ENCODE results near the gene RREB1. TPM values are rescaled to one million over a fixed set of nuclear protein-coding genes. Genes with fewer than 3 reads are reported as not detected.

The RREB1 gene
- total and polyA plus RNA-seq, 2 donors (not counting 3 experiments of a cell fraction or from before 2014, with no cell fraction given) = 3.7 to 33.0 TPM

DNA sequence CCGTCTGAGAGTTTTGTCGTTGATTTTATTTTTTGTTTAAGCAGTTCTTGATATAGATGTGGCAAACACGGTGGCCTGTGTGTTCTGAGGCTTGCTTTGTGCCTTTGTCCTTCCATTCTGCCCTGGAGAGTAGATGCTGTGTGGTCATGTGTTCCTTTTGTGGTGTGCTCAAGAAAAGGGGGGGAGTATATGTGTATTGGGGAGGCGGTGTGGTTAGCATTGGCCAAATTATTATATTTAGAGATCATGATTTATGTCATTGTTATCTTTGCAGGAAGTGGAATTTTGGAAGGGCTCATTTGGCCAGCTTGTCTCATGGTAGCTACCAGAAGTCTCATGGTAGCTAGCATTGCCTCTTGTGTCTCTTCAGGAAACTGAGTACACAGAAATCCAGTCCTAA, 16.4 kb downstream of the RREB1 start:
- Histone ChIP-seq H3K79me2 (ENCODE audit: control insufficient read depth, insufficient read depth, low read length) (peaks cover 95% of the 10 kb centered on the region), H4K20me1 (replicated peaks; ENCODE audit: control insufficient read depth, extremely low read depth, insufficient read depth, low read length) (peaks cover 4% of the 10 kb centered on the region), H3K4me1 (ENCODE audit: control insufficient read depth, extremely low read depth, insufficient read depth, low read length) (no peaks in the 10 kb centered on the region), H3K27me3 (ENCODE audit: control insufficient read depth in 2 of 2, insufficient read depth in 2 of 2, low read length in 2 of 2) (no peaks in the 10 kb centered on the region), H3K9ac (replicated peaks; ENCODE audit: extremely low read depth, insufficient read depth, low read length) (no peak overlapping the region), H2AFZ (ENCODE audit: low read depth, low read length) (no peak overlapping the region), H3K4me2 (ENCODE audit: insufficient read depth, low read length) (no peak overlapping the region), H3K4me3 (replicated peaks in 1 of 3; ENCODE audit: insufficient read depth in 1 of 3, low read depth in 1 of 3, low read length in 3 of 3) (no peak overlapping the region), H3K27ac (ENCODE audit: insufficient read depth, low read depth, low read length) (no peak overlapping the region), H3K9me1 (replicated peaks; ENCODE audit: control insufficient read depth, extremely low read depth, insufficient read depth, low read length) (no peaks in the 10 kb centered on the region), H3K36me3 (ENCODE audit: control insufficient read depth in 2 of 2, extremely low read depth in 1 of 2, insufficient read depth in 2 of 2, low read length in 2 of 2) (peaks cover 0 to 2% of the 10 kb centered on the region in 2 experiments), H3K9me3 (replicated peaks; ENCODE audit: control insufficient read depth, insufficient read depth, low read length) (no peaks in the 10 kb centered on the region)
- FAIRE-seq (no peak), DNase-seq (ENCODE audit: low read depth, low spot score) (no peak)
- ChIA-PET POLR2A (no interaction called here), CTCF (no interaction called here)
- no TSS peak for BruUV-seq (replicated peaks)
- intact Hi-C loops (cut with micrococcal nuclease) = no loop called here
- dilution Hi-C loops (cut with MboI; ENCODE audit: extremely low pct_ligation_motif_present, low sequenced_read_pairs) = no loop called here
- TF ChIP-seq EZH2 (IDR thresholded peaks at IDR 0.05; ENCODE audit: borderline replicate concordance, low read depth, low read length, severe bottlenecking) (no peak), JUN (IDR thresholded peaks at IDR 0.05; ENCODE audit: borderline replicate concordance, insufficient read depth, insufficient read length, low read depth) (no peak), POLR2A (IDR thresholded peaks at IDR 0.05; ENCODE audit: low read depth, low read length) (no peak), GATA2 (IDR thresholded peaks at IDR 0.05; ENCODE audit: insufficient read depth, insufficient read length, low read depth, low read length) (no peak), MYC (IDR thresholded peaks at IDR 0.05; ENCODE audit: low read depth, low read length) (no peak), POLR2AphosphoS5 (IDR thresholded peaks at IDR 0.05; ENCODE audit: insufficient read depth, low read depth, low read length) (no peak), FOS (IDR thresholded peaks at IDR 0.05; ENCODE audit: borderline replicate concordance, insufficient read depth, low read length) (no peak)
- TF ChIP-seq, protein P1, sequence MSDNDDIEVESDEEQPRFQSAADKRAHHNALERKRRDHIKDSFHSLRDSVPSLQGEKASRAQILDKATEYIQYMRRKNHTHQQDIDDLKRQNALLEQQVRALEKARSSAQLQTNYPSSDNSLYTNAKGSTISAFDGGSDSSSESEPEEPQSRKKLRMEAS (IDR thresholded peaks at IDR 0.05; ENCODE audit: insufficient read depth, insufficient read length) = no peak
- TF ChIP-seq, protein P2, sequence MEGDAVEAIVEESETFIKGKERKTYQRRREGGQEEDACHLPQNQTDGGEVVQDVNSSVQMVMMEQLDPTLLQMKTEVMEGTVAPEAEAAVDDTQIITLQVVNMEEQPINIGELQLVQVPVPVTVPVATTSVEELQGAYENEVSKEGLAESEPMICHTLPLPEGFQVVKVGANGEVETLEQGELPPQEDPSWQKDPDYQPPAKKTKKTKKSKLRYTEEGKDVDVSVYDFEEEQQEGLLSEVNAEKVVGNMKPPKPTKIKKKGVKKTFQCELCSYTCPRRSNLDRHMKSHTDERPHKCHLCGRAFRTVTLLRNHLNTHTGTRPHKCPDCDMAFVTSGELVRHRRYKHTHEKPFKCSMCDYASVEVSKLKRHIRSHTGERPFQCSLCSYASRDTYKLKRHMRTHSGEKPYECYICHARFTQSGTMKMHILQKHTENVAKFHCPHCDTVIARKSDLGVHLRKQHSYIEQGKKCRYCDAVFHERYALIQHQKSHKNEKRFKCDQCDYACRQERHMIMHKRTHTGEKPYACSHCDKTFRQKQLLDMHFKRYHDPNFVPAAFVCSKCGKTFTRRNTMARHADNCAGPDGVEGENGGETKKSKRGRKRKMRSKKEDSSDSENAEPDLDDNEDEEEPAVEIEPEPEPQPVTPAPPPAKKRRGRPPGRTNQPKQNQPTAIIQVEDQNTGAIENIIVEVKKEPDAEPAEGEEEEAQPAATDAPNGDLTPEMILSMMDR (IDR thresholded peaks at IDR 0.05; ENCODE audit: extremely low read depth in 1 of 2, insufficient read depth in 1 of 2, low read depth in 1 of 2, low read length in 2 of 2) = no peak

Measured in endothelial cell of umbilical vein (primary cell).